ENCODE results near the gene LPAR1. TPM values are rescaled to one million over a fixed set of nuclear protein-coding genes. Genes with fewer than 3 reads are reported as not detected.

Gene LPAR1
- total RNA-seq, 1 donor from 2014 or later = 36.0 TPM

- Mint-ChIP-seq H3K4me1 (no peaks in the 10 kb centered on the region), H3K27me3 (ENCODE audit: insufficient read depth, low read depth) (peaks cover 3% of the 10 kb centered on the region), H3K4me3 (no peak overlapping the region), H3K36me3 (no peaks in the 10 kb centered on the region), H3K9me3 (no peaks in the 10 kb centered on the region), H3K27ac (no peak overlapping the region)
- no peak for TF ChIP-seq CTCF (IDR thresholded peaks at IDR 0.05)
- TF ChIP-seq EZH2phosphoT487 (IDR thresholded peaks at IDR 0.05) = no peak
- TF ChIP-seq EZH2 (IDR thresholded peaks at IDR 0.05) = no peak
- H3K27me3 ChIP-seq = no peaks in the 10 kb centered on the region
- no peak overlapping the region for H3K27ac ChIP-seq
- H2AFZ ChIP-seq (replicated peaks) = no peak overlapping the region
- no peaks in the 10 kb centered on the region for H3F3A ChIP-seq (ENCODE audit: low read depth)
- H3K79me2 ChIP-seq (ENCODE audit: low read depth) = no peaks in the 10 kb centered on the region
- DNase-seq (ENCODE audit: low spot score) = no peak
- no peak overlapping the region for H3K9ac ChIP-seq
- no peaks in the 10 kb centered on the region for H3K9me3 ChIP-seq (ENCODE audit: low read depth)
- no peaks in the 10 kb centered on the region for H3K36me3 ChIP-seq
- no peaks in the 10 kb centered on the region for H4K20me1 ChIP-seq (ENCODE audit: low read depth)
- no peak overlapping the region for H3K4me3 ChIP-seq
- no peak overlapping the region for H3K4me2 ChIP-seq
- no peaks in the 10 kb centered on the region for H3K4me1 ChIP-seq
Observed at GRCh38 chr9:110844121-110844520, 194.1 kb downstream of the LPAR1 start.

- no peak overlapping the region for H3K27ac Mint-ChIP-seq
- H3K27me3 Mint-ChIP-seq (ENCODE audit: insufficient read depth, low read depth) = peaks cover 3% of the 10 kb centered on the region
- no peak for TF ChIP-seq EZH2 (IDR thresholded peaks at IDR 0.05)
- no peak for TF ChIP-seq CTCF (IDR thresholded peaks at IDR 0.05)
- TF ChIP-seq EZH2phosphoT487 (IDR thresholded peaks at IDR 0.05) = no peak
- no peaks in the 10 kb centered on the region for H3K36me3 Mint-ChIP-seq
- H3K4me1 ChIP-seq = no peaks in the 10 kb centered on the region
- H3K79me2 ChIP-seq (ENCODE audit: low read depth) = no peaks in the 10 kb centered on the region
- H3K36me3 ChIP-seq = no peaks in the 10 kb centered on the region
- no peaks in the 10 kb centered on the region for H3F3A ChIP-seq (ENCODE audit: low read depth)
- no peak overlapping the region for H3K4me3 ChIP-seq
- no peaks in the 10 kb centered on the region for H3K9me3 ChIP-seq (ENCODE audit: low read depth)
- H3K4me2 ChIP-seq = no peak overlapping the region
- no peaks in the 10 kb centered on the region for H3K9me3 Mint-ChIP-seq
- no peaks in the 10 kb centered on the region for H3K27me3 ChIP-seq
- no peak overlapping the region for H3K9ac ChIP-seq
- H3K4me1 Mint-ChIP-seq = no peaks in the 10 kb centered on the region
- H2AFZ ChIP-seq (replicated peaks) = no peak overlapping the region
- DNase-seq (ENCODE audit: low spot score) = no peak
- no peaks in the 10 kb centered on the region for H4K20me1 ChIP-seq (ENCODE audit: low read depth)
- H3K27ac ChIP-seq = no peak overlapping the region
- H3K4me3 Mint-ChIP-seq = no peak overlapping the region
Observed at GRCh38 chr9:110842986-110843385, 195.3 kb downstream of the LPAR1 start.

- H3K27me3 ChIP-seq = no peaks in the 10 kb centered on the region
- TF ChIP-seq EZH2phosphoT487 (IDR thresholded peaks at IDR 0.05) = no peak
- TF ChIP-seq CTCF (IDR thresholded peaks at IDR 0.05) = peak; percentile 21
- H3K9me3 ChIP-seq (ENCODE audit: low read depth) = no peaks in the 10 kb centered on the region
- peaks cover 3% of the 10 kb centered on the region for H3K27me3 Mint-ChIP-seq (ENCODE audit: insufficient read depth, low read depth)
- no peak overlapping the region for H3K27ac ChIP-seq
- no peak overlapping the region for H2AFZ ChIP-seq (replicated peaks)
- no peaks in the 10 kb centered on the region for H3F3A ChIP-seq (ENCODE audit: low read depth)
- no peaks in the 10 kb centered on the region for H3K36me3 ChIP-seq
- H3K36me3 Mint-ChIP-seq = no peaks in the 10 kb centered on the region
- no peaks in the 10 kb centered on the region for H3K9me3 Mint-ChIP-seq
- H3K27ac Mint-ChIP-seq = no peak overlapping the region
- H3K4me2 ChIP-seq = no peak overlapping the region
- no peak overlapping the region for H3K4me3 Mint-ChIP-seq
- H3K4me1 Mint-ChIP-seq = no peaks in the 10 kb centered on the region
- no peak overlapping the region for H3K4me3 ChIP-seq
- no peaks in the 10 kb centered on the region for H4K20me1 ChIP-seq (ENCODE audit: low read depth)
- no peaks in the 10 kb centered on the region for H3K4me1 ChIP-seq
- H3K9ac ChIP-seq = no peak overlapping the region
- no peaks in the 10 kb centered on the region for H3K79me2 ChIP-seq (ENCODE audit: low read depth)
- DNase-seq (ENCODE audit: low spot score) = no peak
Observed at GRCh38 chr9:110842169-110842568, 196.1 kb downstream of the LPAR1 start.
